COLO668 (cell line): ENCODE data around the gene FAM217A.
"Not testable (repeated sequence)": the region's sequence is repeated elsewhere in the genome, so short reads cannot be mapped to it uniquely, and the experiment has no call there.

ENCODE experiments used
- DNase-seq: peaks from one replicate; lab custom pipeline; 2025; ENCODE audit not compliant: unreplicated experiment; lab: John Stamatoyannopoulos, UW

Gene FAM217A

GRCh38 chr6:4078691-4079471 lies at the start of gene FAM217A:
TSS of gene FAM217A (minus strand) at chr6:4079137. CDS start at chr6:4077414, 1,723 bp downstream.
- no peak for DNase-seq

GRCh38 chr6:4128072-4128471 lies 49.1 kb upstream of the FAM217A start:
- DNase-seq, result no peak

DNA sequence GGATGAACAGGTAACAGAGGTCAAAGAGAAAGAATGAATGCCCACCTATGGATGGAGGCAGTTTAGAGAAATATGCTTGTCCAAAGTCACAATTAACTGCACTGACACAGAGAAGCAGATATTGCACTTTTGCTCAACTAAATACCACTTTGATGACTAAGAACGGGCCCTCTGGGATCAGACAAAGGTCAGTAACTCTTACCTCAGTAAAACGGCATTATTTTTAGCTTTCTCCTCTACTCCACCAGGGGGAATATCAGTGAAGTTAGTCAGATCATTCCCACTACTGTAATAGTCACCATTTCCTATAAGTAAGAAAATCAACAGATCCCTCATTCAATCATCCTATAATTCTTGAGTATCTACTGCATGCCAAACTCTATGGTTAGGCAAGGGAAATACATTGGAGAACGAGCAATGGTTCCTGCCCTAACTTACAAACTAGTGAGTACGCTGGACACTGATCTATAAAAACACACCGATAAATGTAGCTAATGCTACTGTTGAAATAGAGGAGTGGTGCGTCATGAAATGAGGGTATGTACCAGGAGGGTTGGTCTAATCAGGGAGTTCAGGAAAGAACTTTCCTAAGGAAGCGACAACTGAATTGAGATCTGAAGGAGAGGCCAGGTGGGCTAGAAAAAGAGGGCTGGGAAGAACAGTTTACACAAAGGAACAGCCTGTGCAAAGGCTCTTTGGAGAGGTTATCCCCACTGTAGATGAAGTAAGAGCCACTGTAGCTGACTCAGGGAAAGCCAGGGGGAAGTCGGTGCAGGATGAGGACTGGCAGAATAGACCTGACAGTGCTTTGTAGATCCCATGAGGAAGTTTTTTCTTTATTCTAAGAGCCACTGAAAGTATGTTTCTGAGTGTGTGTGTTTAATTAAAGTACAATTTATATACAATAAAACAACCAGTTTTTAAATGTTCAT lies 47.3 kb upstream of the FAM217A start:
- no peak for DNase-seq

GRCh38 chr6:4125500-4125899 lies 46.6 kb upstream of the FAM217A start:
- DNase-seq, result no peak

DNA sequence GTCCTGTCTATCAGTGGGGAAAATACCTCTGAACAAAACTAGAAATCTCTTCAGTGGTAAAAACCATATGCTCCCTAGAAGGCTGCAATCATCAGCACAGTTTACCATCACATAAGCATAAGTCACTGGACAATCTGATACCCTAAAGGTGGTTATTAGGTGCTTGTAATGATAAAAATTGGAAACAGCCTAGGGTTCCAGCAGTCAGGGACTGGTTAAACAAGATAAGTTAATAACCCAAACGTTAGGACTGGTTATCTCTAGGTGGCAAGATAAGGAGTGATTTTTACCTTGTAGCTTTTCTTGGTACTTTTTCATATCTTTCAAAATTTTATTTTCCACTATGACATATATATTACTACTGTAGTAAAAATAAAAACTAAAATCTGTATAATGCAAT lies 45.4 kb upstream of the FAM217A start:
- DNase-seq, result no peak

GRCh38 chr6:4115741-4116140 lies 36.8 kb upstream of the FAM217A start:
- no peak for DNase-seq

- no peak for DNase-seq
Observed at GRCh38 chr6:4114123-4114522, 35.2 kb upstream of the FAM217A start.

- DNase-seq, result no peak
Observed at GRCh38 chr6:4113649-4114048, 34.7 kb upstream of the FAM217A start.

DNA sequence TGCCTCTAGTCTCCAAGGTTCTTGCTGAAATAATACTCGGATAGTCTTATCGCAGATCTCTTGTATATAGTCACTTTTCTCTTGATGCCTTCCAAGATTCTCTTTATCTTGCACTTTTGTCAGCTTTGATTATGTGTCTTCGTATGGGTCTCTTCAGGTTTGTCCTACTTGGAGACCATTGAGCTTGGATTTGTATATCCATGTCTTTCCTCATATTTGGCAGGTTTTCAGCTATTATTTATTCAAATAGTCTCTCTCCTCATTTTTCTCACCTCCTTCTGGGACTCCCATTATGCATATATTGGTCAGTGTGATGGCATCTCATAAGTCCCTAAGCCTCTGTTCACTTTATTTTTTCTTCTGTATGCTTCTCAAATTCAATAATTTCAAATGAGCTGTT lies 33.4 kb upstream of the FAM217A start:
- no peak for DNase-seq

GRCh38 chr6:4109363-4109815 lies 30.5 kb upstream of the FAM217A start:
- not testable (repeated sequence) for DNase-seq

DNA sequence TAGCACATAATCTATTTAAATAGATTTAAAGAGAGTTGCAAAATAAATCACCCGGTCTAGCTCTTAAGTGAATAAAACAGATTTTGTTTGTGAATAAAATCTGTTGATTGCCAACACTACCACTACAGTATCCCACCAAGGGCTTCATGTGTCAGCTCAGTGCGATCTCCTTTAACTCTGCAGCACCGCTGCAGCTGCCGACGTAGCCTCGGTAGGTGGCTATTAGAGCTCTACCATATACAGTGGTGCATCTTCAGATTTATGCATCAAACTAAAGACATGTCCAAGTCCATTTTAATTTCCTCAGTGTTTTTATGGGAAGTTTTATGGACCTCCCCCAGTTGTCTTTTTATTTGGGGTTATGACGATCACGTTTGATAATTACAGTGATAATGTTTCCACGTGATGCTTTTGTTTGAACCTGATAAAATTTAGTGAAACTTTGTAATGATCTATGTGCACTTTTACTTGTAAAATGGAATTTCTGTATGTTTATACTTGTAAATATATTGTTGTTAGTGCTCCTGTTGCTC lies 29.7 kb upstream of the FAM217A start:
- no peak for DNase-seq

DNA sequence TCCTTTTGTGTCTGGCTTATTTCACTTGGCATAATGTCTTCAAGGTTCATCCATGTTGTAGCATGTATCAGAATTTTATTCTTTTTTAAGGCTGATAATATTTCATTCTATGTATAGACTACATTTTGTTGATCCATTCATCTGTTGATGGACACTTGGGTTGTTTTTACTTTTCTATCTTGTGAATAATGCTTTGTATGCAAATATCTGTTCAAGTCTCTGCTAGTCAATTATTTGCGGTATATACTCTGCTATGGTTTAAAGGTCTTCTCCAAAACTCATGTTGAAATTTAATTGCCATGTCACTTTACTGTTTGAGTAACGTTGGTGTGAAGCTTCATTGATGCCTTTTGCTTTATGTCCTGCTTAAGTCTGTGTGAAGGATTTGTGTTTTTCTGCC lies 28.9 kb upstream of the FAM217A start:
- DNase-seq, result no peak

- DNase-seq, result no peak
Observed at GRCh38 chr6:4105980-4106536, 27.1 kb upstream of the FAM217A start.

GRCh38 chr6:4103929-4104328 lies 25.0 kb upstream of the FAM217A start:
- no peak for DNase-seq

DNA sequence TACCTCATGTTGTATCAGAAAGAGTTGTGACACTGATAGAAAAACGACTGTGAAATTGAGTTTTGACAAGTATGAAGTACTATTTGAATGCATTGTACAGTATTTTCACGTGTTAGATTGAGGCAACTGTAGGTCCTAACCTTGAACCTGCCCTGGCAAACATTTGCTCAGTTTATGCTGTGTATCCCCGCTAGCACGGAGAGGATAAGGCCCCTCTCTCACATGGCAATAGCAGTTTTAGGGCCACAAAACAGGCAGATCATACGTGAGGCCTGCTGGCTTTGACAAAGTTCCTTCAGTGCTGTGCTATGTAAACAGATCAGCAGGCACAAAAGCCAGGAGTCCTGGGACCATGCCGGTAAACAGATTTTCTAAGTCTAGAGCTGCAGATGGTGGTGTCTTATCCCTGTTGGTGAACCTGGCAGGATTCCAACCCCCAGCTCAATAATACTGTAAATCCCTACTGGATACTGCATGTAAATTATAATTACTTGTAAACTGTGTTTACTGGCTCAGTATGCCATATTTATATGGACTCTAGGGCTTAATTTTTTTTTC lies 23.8 kb upstream of the FAM217A start:
- no peak for DNase-seq

DNA sequence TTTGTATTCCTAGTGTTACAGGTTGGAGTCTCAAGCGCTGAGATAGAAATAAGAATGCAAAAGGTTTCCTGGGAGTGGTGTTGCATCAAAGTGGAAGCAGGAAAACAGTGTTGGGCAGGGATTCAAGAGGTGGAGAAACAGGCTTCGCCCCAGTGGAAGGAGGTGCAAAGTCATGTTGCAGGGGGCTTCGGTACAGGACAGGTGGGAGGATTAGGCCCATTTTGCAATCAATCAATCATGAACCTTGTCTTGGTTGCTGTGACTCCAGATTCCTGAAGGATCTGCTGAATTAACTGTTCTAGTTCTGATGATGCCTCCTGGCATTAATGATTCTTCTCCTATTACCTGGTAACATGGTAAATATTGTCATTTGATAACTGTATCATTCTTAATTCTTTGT lies 22.4 kb upstream of the FAM217A start:
- DNase-seq, result no peak

GRCh38 chr6:4100655-4101054 lies 21.7 kb upstream of the FAM217A start:
- DNase-seq, result no peak

- no peak for DNase-seq
Observed at GRCh38 chr6:4093288-4093687, 14.4 kb upstream of the FAM217A start.

DNA sequence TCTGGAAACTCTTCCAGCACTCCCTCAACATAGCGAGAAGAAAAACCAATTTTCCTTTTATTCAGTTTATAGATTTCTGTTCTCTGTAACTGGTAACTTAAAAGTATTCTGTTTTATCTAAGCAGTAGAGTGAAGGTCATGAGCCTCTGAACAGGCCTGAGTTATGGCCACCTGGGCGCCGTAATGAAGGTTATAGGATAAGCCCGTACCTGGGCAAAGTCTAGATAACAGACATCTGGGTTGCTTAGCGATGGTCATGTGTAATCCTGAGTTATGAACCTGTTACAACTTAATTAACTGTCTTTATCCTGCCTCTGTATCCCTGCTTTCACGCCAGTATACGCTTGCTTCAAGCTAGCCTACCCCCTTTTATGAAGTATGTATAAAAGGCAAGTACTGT lies 13.0 kb upstream of the FAM217A start:
- DNase-seq, result no peak

- DNase-seq, result not testable (repeated sequence)
Observed at GRCh38 chr6:4090043-4090442, 11.1 kb upstream of the FAM217A start.

GRCh38 chr6:4088704-4089103 lies 9.8 kb upstream of the FAM217A start:
- no peak for DNase-seq
